ENCODE measurements around the gene PRPH2. TPM values are rescaled to one million over a fixed set of nuclear protein-coding genes. Genes with fewer than 3 reads are reported as not detected.
A peak's percentile ranks its signal among the peaks of the same experiment; 100 is the strongest.

The PRPH2 gene
- total and polyA plus RNA-seq, 2 donors = 0.39 to 0.57 TPM

GRCh38 chr6:42727087-42727611, 4.8 kb upstream of the PRPH2 start:
- peaks cover 0 to 7% of the 10 kb centered on the region in 2 donors for H3K27me3 ChIP-seq (ENCODE audit: control insufficient read depth in 2 of 2, insufficient read depth in 1 of 2, low read length in 1 of 2)
- peaks cover 2 to 12% of the 10 kb centered on the region in 2 donors for H3K4me1 ChIP-seq (ENCODE audit: control insufficient read depth in 2 of 2, insufficient read depth in 2 of 2, low read length in 2 of 2)
- WGBS = 30% methylated on average over 52 of the region's 52 CpGs
- no peaks in the 10 kb centered on the region for H3K36me3 ChIP-seq (ENCODE audit: control insufficient read depth in 2 of 2, insufficient read depth in 2 of 2, low read length in 1 of 2)
- peaks cover 0 to 3% of the 10 kb centered on the region in 2 donors for H3K9me3 ChIP-seq (ENCODE audit: control insufficient read depth in 2 of 2, insufficient read depth in 1 of 2, low read length in 1 of 2)
- H3K4me3 ChIP-seq (ENCODE audit: low read length in 2 of 2) = peak overlapping the region; percentile 67 to 76
- DNase-seq (ENCODE audit: low read depth in 6 of 9, low spot score in 9 of 9) = peak in 3 of 9 donors; percentile 24 to 36 (median 32)
- H3K27ac ChIP-seq (ENCODE audit: low read depth in 1 of 2, low read length in 1 of 2) = peak overlapping the region in 1 of 2 donors; percentile 76

GRCh38 chr6:42726485-42727086, 4.2 kb upstream of the PRPH2 start:
- no peaks in the 10 kb centered on the region for H3K36me3 ChIP-seq (ENCODE audit: control insufficient read depth in 2 of 2, insufficient read depth in 2 of 2, low read length in 1 of 2)
- DNase-seq (ENCODE audit: low read depth in 6 of 9, low spot score in 9 of 9) = peak; percentile 68 to 91 (median 86)
- H3K4me1 ChIP-seq (ENCODE audit: control insufficient read depth in 2 of 2, insufficient read depth in 2 of 2, low read length in 2 of 2) = peaks cover 2 to 12% of the 10 kb centered on the region in 2 donors
- peak overlapping the region; percentile 65 to 76 for H3K27ac ChIP-seq (ENCODE audit: low read depth in 1 of 2, low read length in 1 of 2)
- H3K9me3 ChIP-seq (ENCODE audit: control insufficient read depth in 2 of 2, insufficient read depth in 1 of 2, low read length in 1 of 2) = no peaks in the 10 kb centered on the region
- peak overlapping the region; percentile 67 to 76 for H3K4me3 ChIP-seq (ENCODE audit: low read length in 2 of 2)
- under 1% methylated on average over 14 of the region's 14 CpGs for WGBS
- peaks cover 0 to 7% of the 10 kb centered on the region in 2 donors for H3K27me3 ChIP-seq (ENCODE audit: control insufficient read depth in 2 of 2, insufficient read depth in 1 of 2, low read length in 1 of 2)

GRCh38 chr6:42726026-42726425, 3.6 kb upstream of the PRPH2 start:
- Histone ChIP-seq H3K27ac (ENCODE audit: low read depth in 1 of 2, low read length in 1 of 2) (no peak overlapping the region), H3K36me3 (ENCODE audit: control insufficient read depth in 2 of 2, insufficient read depth in 2 of 2, low read length in 1 of 2) (no peaks in the 10 kb centered on the region), H3K4me3 (ENCODE audit: low read length in 2 of 2) (peak overlapping the region in 1 of 2 donors; percentile 76), H3K27me3 (ENCODE audit: control insufficient read depth in 2 of 2, insufficient read depth in 1 of 2, low read length in 1 of 2) (peaks cover 0 to 7% of the 10 kb centered on the region in 2 donors), H3K4me1 (ENCODE audit: control insufficient read depth in 2 of 2, insufficient read depth in 2 of 2, low read length in 2 of 2) (peaks cover 2 to 12% of the 10 kb centered on the region in 2 donors), H3K9me3 (ENCODE audit: control insufficient read depth in 2 of 2, insufficient read depth in 1 of 2, low read length in 1 of 2) (no peaks in the 10 kb centered on the region)
- no peak for DNase-seq (ENCODE audit: low read depth in 6 of 9, low spot score in 9 of 9)

- Histone ChIP-seq H3K4me3 (ENCODE audit: low read length in 2 of 2) (no peak overlapping the region), H3K27ac (ENCODE audit: low read depth in 1 of 2, low read length in 1 of 2) (no peak overlapping the region), H3K36me3 (ENCODE audit: control insufficient read depth in 2 of 2, insufficient read depth in 2 of 2, low read length in 1 of 2) (no peaks in the 10 kb centered on the region), H3K4me1 (ENCODE audit: control insufficient read depth in 2 of 2, insufficient read depth in 2 of 2, low read length in 2 of 2) (peaks cover 2 to 12% of the 10 kb centered on the region in 2 donors), H3K27me3 (ENCODE audit: control insufficient read depth in 2 of 2, insufficient read depth in 1 of 2, low read length in 1 of 2) (peaks cover 0 to 7% of the 10 kb centered on the region in 2 donors), H3K9me3 (ENCODE audit: control insufficient read depth in 2 of 2, insufficient read depth in 1 of 2, low read length in 1 of 2) (no peaks in the 10 kb centered on the region)
- no peak for DNase-seq (ENCODE audit: low read depth in 6 of 9, low spot score in 9 of 9)
Measured at GRCh38 chr6:42724825-42725224, 2.4 kb upstream of the PRPH2 start.

- Histone ChIP-seq H3K27ac (ENCODE audit: low read depth in 1 of 2, low read length in 1 of 2) (no peak overlapping the region), H3K4me1 (ENCODE audit: control insufficient read depth in 2 of 2, insufficient read depth in 2 of 2, low read length in 2 of 2) (no peaks in the 10 kb centered on the region), H3K27me3 (ENCODE audit: control insufficient read depth in 2 of 2, insufficient read depth in 1 of 2, low read length in 1 of 2) (no peaks in the 10 kb centered on the region), H3K36me3 (ENCODE audit: control insufficient read depth in 2 of 2, insufficient read depth in 2 of 2, low read length in 1 of 2) (no peaks in the 10 kb centered on the region), H3K4me3 (ENCODE audit: low read length in 2 of 2) (no peak overlapping the region), H3K9me3 (ENCODE audit: control insufficient read depth in 2 of 2, insufficient read depth in 1 of 2, low read length in 1 of 2) (no peaks in the 10 kb centered on the region)
- no peak for DNase-seq (ENCODE audit: low read depth in 6 of 9, low spot score in 9 of 9)
- WGBS = 91% methylated on average over 8 of the region's 8 CpGs
Measured at GRCh38 chr6:42720739-42721138, 1.7 kb downstream of the PRPH2 start.

GRCh38 chr6:42715871-42716270, 6.5 kb downstream of the PRPH2 start:
- Histone ChIP-seq H3K9me3 (ENCODE audit: control insufficient read depth in 2 of 2, insufficient read depth in 1 of 2, low read length in 1 of 2) (peaks cover 0 to 9% of the 10 kb centered on the region in 2 donors), H3K4me3 (ENCODE audit: low read length in 2 of 2) (no peak overlapping the region), H3K4me1 (ENCODE audit: control insufficient read depth in 2 of 2, insufficient read depth in 2 of 2, low read length in 2 of 2) (peaks cover 0 to 6% of the 10 kb centered on the region in 2 donors), H3K27me3 (ENCODE audit: control insufficient read depth in 2 of 2, insufficient read depth in 1 of 2, low read length in 1 of 2) (no peaks in the 10 kb centered on the region), H3K36me3 (ENCODE audit: control insufficient read depth in 2 of 2, insufficient read depth in 2 of 2, low read length in 1 of 2) (no peaks in the 10 kb centered on the region), H3K27ac (ENCODE audit: low read depth in 1 of 2, low read length in 1 of 2) (no peak overlapping the region)
- DNase-seq (ENCODE audit: low read depth in 6 of 9, low spot score in 9 of 9) = no peak
- 94% methylated on average over 4 of the region's 4 CpGs for WGBS

- WGBS = 91% methylated on average over 4 of the region's 4 CpGs
- Histone ChIP-seq H3K9me3 (ENCODE audit: control insufficient read depth in 2 of 2, insufficient read depth in 1 of 2, low read length in 1 of 2) (peaks cover 0 to 9% of the 10 kb centered on the region in 2 donors), H3K36me3 (ENCODE audit: control insufficient read depth in 2 of 2, insufficient read depth in 2 of 2, low read length in 1 of 2) (no peaks in the 10 kb centered on the region), H3K27ac (ENCODE audit: low read depth in 1 of 2, low read length in 1 of 2) (no peak overlapping the region), H3K27me3 (ENCODE audit: control insufficient read depth in 2 of 2, insufficient read depth in 1 of 2, low read length in 1 of 2) (no peaks in the 10 kb centered on the region), H3K4me3 (ENCODE audit: low read length in 2 of 2) (no peak overlapping the region), H3K4me1 (ENCODE audit: control insufficient read depth in 2 of 2, insufficient read depth in 2 of 2, low read length in 2 of 2) (peaks cover 0 to 22% of the 10 kb centered on the region in 2 donors)
- DNase-seq (ENCODE audit: low read depth in 6 of 9, low spot score in 9 of 9) = no peak
Measured at GRCh38 chr6:42714098-42714761, 8.2 kb downstream of the PRPH2 start.

- peaks cover 0 to 9% of the 10 kb centered on the region in 2 donors for H3K9me3 ChIP-seq (ENCODE audit: control insufficient read depth in 2 of 2, insufficient read depth in 1 of 2, low read length in 1 of 2)
Measured at GRCh38 chr6:42711930-42712329, 10.5 kb downstream of the PRPH2 start.

GRCh38 chr6:42710316-42710715, 12.1 kb downstream of the PRPH2 start:
- WGBS = 62% methylated on average over 9 of the region's 9 CpGs
- peak in 5 of 9 donors; percentile 19 to 57 (median 31) for DNase-seq (ENCODE audit: low read depth in 6 of 9, low spot score in 9 of 9)
- peaks cover 0 to 22% of the 10 kb centered on the region in 2 donors for H3K4me1 ChIP-seq (ENCODE audit: control insufficient read depth in 2 of 2, insufficient read depth in 2 of 2, low read length in 2 of 2)

More at GRCh38 chr6:42711930-42712329, 10.5 kb downstream of the PRPH2 start:
- H3K4me3 ChIP-seq (ENCODE audit: low read length in 2 of 2) = no peak overlapping the region
- H3K27me3 ChIP-seq (ENCODE audit: control insufficient read depth in 2 of 2, insufficient read depth in 1 of 2, low read length in 1 of 2) = no peaks in the 10 kb centered on the region
- H3K36me3 ChIP-seq (ENCODE audit: control insufficient read depth in 2 of 2, insufficient read depth in 2 of 2, low read length in 1 of 2) = no peaks in the 10 kb centered on the region
- no peak for DNase-seq (ENCODE audit: low read depth in 6 of 9, low spot score in 9 of 9)
- no peak overlapping the region for H3K27ac ChIP-seq (ENCODE audit: low read depth in 1 of 2, low read length in 1 of 2)
- WGBS = 93% methylated on average over 5 of the region's 5 CpGs
- H3K4me1 ChIP-seq (ENCODE audit: control insufficient read depth in 2 of 2, insufficient read depth in 2 of 2, low read length in 2 of 2) = peaks cover 0 to 22% of the 10 kb centered on the region in 2 donors

More at GRCh38 chr6:42710316-42710715, 12.1 kb downstream of the PRPH2 start:
- H3K36me3 ChIP-seq (ENCODE audit: control insufficient read depth in 2 of 2, insufficient read depth in 2 of 2, low read length in 1 of 2) = no peaks in the 10 kb centered on the region
- H3K27ac ChIP-seq (ENCODE audit: low read depth in 1 of 2, low read length in 1 of 2) = no peak overlapping the region
- H3K4me3 ChIP-seq (ENCODE audit: low read length in 2 of 2) = no peak overlapping the region
- peaks cover 0 to 9% of the 10 kb centered on the region in 2 donors for H3K9me3 ChIP-seq (ENCODE audit: control insufficient read depth in 2 of 2, insufficient read depth in 1 of 2, low read length in 1 of 2)
- H3K27me3 ChIP-seq (ENCODE audit: control insufficient read depth in 2 of 2, insufficient read depth in 1 of 2, low read length in 1 of 2) = no peaks in the 10 kb centered on the region

Measured in thymus (tissue), 11 donors.